C1 segment of cervical spinal cord (tissue), 14 donors: ENCODE data around the gene PROX1.

Source experiments
- DNase-seq, 14 donors: peaks; one replicate each; lab custom pipeline; 2025; lab: John Stamatoyannopoulos, UW

Gene PROX1

GRCh38 chr1:213979751-213980586 lies 7.8 kb upstream of the PROX1 start:
- DNase-seq = no peak

DNA sequence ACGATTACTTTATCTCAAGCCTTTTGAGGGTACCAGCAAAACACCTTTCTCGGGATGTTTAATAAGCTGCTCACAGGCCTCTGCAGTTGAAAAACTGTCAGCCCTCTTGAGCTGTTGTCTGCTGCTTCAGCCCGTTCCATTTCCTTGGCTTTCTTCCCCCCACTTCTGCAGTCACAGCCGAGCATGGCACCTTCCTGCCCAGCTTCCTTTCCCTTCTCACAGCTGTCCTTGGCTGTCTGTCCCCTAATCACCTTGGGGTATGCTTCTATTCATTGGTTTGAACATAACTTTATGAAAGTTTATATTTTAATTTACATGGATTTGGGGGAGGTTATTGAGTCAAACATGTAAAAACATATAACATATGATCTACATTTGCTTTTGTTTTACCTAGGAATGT lies 6.9 kb upstream of the PROX1 start:
- no peak for DNase-seq

- no peak for DNase-seq
Observed at GRCh38 chr1:213982289-213982671, 5.5 kb upstream of the PROX1 start.

DNA sequence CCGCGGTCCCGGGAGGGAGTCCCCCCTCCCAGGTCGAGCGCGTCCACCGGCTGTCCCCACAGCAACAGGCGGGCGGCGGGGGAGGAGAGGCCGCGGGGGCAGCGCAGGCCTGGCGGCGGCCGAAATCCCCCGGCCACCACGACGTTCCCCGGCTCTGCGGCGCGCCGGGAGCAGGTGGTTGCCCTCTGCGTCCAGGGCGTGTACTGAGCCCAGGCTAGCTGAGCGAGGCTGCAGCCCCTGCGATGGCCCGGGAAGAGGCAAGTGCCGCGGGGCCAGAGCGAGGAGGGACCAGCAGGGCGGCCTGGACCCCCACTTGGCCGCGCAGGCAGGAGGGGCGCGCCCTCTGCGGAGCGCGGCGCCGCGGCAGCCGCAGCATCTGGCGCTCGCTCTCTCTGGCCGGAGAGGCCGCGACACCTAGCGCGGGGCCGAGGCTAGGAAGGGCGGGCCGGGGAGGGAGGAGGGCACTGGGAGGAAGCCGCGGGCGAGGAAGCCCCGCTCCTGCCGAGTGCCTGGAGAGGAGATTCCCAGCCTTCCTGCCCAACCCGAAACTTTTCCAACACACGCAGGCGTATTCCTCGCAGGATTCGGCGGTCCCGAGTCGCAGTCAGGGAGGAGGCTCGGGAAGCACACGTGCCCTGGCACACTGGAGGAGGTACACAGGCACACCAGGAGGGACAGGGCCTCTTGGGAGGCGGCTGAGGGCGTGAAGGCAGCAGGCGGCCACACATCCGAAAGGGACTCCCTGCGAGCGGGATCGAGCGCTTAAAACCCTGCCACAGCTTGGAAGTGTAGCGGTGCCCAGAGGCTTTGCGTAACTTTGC lies 4.9 kb upstream of the PROX1 start:
- DNase-seq = peak in 5 of 14 donors; percentile 22 to 57 (median 49)

DNA sequence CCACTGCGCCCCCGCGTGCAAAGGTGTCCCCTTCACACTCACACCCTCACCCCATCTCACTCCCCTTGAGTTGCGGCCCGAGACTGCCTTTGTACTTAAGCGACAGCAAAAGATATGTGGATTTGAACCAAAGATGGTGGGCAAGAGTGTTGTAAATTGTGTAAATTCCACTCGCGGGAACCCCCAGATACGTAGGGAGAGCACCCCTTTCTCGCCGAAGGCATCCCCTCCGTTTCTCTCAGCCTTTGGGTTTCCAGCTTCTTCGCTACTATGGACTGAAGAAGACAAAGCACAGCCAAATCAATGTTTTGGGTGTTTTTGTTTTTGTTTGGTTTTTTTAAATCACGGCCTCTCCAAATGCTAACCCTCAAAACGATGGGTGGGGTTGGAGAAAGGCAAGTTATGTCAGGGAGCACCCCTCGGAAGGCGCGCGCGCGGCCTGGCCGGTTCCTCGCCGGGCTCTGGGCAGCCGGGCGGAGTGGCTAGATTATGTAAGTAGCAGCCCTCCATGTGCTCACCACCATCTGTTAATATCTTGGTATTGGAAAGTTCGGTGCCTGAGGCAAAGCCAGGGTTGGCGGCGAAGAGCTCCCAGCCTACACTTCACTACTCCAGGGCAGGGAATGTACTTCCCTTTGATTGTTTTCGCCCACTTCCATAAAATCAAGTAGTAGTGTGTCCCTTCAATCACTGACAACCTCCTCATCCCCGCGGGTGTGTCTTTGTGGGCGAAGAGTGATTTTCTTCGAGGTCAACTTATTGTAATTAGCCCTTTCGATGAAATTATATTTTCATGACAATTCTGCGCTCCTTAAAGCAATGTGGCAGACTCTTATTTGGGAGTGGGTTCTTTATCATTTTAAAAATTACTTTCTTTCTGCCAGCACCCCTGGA lies 4.0 kb upstream of the PROX1 start:
- DNase-seq = peak in 1 of 14 donors; percentile 69

DNA sequence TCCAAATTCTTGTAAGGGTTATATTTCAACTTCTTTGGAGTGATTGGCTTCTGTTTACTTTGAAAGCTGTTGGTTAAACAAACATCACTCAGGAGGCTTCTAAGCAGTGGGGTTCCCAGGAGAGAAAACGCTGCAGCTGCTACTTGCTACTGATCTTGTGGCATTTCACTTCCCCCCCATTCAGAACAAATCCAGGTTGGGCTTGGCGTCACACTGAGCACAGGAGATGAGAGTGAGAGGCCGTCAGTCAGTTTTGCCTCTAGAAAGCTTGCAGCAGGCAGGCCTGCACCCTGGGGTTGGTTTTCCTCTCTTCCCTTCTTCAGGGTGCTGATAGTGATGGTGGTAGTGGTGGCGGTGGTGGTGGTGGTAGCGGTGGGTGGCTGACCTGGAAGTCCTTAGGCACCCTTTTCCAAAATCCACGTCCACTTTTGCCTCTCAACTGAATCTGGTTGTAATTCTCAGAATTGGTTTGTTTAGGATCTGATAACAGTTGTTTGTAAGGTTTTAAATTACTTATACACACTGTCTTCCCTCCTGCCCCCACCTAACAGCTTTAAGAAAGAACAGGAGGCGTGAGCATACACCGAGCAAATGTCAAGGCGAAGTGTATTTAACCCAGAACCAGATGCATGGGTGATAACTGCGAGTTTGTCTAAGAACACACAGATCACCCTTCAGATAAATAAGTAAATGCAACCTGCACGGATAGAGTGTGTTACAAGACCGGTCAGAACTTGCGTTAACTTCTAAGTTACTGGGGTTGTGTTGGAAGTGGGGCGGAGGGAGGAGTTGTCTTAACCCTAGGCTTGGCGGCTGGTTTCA lies 3.2 kb upstream of the PROX1 start:
- peak in 1 of 14 donors; percentile 17 for DNase-seq

DNA sequence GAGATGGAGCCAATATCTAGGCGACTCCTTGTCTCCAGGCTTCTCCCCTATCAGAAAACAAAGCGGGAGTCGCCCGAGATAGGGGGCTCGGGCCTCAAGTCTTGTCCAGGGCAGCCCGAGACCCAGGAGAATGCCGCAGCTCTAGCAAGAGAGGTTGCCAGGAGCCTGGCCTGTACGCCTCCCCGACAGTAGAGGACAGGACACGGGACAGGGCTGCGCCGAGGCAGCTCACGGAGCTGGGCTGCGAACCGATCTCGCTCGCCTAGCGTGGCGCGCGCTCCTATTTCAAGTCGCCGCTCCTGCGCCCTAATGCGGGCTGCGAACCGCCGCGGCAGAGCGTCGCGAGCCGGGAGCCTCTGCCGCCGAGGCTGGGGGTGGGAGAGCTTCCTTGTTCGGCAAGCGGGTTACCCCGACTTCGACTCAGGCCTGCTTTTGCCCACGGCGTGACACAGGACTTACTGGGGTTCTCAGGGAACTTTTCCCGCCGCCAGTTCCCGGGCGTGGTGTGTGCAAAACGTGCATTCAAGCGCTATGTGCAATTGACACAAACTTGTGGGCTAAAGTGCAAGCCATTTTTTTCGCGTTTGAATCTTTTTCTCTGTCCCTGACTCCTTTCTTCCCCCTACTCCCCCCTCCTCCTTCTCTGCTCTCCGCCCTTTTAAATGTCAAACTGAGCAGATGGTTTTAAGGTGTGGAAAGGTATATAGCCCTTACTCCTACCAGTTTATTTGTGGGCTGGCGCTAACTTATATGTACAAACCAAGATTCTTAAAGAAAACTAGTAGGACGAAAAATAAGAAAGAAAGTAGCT lies 2.4 kb upstream of the PROX1 start:
- DNase-seq = no peak

DNA sequence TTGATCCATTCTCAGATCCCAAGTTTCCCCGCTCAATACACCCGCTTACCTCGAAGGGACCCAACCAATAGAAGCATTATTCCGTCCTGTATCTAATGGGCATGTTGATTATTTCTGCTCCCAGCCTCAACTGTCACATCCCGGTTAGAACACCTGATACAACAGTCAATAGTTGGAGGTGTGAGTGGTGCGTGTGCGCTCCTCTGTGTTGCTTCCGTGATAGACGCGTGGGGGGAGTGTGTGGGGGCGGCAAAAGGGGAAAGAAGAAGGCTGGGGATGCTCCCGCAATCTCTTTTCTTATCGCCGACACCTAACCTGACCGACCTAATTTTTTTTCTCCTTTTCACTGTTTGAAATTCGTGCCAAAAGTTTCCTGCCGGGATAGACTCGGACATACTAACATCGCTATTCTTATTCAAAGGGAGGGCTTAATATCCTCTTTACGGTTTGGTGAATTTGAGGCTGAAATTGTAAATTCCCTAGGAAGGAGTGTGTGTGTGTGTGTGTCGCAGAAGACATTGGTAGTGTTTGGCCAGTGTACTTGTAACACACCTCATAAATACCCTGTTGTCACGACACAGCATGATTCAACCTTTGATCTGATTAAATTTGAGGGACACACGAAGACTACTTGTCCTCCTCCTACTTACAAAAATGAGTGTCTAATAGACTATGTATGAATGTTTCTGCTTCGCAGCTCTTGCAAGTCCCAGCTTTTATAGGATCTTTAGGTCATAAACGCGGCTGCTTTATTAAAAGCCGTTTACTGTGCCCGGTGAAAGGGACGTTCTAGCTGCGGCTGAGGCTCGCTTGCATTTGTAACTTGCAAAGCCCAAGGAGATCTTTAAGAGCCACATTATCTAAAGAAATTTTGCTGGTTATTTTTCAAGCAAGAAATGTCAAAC lies 1.5 kb upstream of the PROX1 start:
- DNase-seq = peak in 1 of 14 donors; percentile 47

DNA sequence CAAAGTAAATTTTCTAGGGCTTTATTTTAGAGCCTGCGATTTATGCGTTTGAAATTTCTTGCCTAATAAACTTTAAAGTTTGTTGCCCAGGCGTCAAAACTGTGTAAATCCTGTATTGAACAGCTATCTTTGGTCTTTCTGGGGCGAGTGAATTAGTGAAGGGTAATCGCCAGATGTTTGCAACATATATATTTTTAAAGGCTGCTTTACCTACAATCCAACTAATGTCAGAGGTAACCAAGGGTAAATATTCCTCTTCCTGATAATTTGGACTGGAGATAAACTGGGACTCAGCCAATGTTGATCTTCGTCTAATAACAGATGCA lies 885 bp upstream of the PROX1 start:
- no peak for DNase-seq

- DNase-seq = peak in 11 of 14 donors; percentile 35 to 91 (median 76)
Observed at GRCh38 chr1:213987422-213987926, 299 bp upstream of the PROX1 start.

DNA sequence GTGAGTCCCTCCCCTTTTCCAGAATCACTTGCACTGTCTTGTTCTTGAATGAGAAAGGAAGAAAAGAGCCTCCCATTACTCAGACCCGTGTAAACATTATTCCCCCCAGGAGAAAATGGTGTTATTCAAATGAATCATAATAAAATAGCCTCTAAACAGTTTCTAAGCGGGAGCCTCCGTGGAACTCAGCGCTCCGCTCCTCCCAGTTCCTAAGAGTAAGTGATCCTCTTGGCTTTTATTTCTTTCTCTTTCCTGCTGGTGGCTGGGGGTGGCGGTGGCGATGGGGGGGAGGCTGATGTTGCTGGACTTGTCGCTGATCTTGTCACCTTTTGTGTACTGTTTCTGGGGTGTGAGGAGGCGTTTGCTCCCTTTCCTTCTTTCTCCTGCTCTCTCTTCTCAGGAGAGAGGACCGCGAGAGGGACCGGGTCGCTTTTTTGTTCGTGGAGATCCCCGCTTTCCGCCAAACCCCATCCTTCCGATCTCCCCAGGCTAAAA lies 781 bp downstream of the PROX1 start:
- DNase-seq = peak in 6 of 14 donors; percentile 33 to 79 (median 62)

GRCh38 chr1:213989002-213989855 lies 1.5 kb downstream of the PROX1 start:
- peak in 7 of 14 donors; percentile 38 to 79 (median 56) for DNase-seq

DNA sequence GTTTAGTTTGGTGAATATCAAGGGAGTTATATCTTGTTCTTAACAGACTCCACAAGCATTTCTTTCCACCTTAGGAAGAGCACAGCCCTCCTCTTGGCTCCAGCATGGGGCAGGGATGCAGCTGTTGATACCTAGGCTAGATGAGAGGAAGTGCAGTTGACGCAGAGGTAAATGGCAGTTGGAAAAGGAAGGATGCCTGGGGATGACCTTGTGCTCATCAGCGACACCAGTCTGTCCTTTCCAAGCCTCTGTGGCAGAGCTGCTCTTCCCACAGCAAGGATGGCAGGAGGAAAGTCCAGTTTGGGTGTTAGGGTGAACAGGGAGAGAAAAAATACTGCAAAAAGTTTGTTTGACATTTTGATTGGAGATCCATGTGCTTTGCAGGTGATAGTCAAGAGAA lies 6.2 kb downstream of the PROX1 start:
- peak in 1 of 14 donors; percentile 23 for DNase-seq

DNA sequence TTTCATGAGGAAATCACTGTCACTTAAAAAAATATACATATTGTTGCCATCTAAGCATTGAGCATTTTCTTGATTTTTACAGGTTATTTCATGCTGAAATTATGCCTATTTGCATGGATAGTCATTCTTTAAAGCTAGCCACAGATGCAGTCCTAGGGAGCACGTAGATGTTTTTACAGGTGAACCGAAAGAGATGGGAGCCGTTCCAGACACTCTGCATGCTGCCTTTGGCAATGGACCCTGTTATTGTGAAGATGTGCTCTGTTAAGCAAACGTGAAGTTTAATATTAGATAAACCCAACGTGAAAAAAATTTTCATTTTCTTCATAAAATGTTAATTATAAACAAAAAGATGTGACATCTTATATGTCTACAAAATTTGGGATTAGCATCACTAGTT lies 7.1 kb downstream of the PROX1 start:
- peak in 1 of 14 donors; percentile 72 for DNase-seq

DNA sequence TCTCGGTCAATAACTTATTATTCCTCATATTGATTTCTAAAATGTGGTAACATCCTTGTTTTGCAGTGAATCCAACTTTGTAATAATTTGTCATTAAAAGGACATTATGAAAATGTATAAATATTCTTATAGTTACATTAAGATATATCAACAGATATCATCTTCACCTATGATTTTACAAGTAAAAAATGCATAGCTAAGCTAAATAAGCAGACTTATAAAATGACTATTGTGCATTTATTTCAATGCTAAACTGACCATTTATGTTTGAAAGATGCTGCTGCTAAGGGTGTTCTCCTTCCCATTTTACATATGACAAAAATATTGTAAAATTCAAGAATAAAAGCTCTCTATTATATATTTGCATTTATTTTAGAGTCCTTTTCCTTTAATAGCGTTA lies 7.8 kb downstream of the PROX1 start:
- no peak for DNase-seq

DNA sequence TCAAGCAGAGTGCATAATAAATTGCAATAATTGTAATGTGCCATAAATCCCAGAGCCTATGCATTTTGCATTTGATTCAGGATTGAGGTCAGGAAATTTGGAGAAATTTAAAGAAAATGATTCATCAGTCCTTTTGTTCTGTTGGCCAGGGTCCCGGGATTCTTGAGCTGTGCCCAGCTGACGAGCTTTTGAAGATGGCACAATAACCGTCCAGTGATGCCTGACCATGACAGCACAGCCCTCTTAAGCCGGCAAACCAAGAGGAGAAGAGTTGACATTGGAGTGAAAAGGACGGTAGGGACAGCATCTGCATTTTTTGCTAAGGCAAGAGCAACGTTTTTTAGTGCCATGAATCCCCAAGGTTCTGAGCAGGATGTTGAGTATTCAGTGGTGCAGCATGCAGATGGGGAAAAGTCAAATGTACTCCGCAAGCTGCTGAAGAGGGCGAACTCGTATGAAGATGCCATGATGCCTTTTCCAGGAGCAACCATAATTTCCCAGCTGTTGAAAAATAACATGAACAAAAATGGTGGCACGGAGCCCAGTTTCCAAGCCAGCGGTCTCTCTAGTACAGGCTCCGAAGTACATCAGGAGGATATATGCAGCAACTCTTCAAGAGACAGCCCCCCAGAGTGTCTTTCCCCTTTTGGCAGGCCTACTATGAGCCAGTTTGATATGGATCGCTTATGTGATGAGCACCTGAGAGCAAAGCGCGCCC lies 8.7 kb downstream of the PROX1 start:
- peak in 7 of 14 donors; percentile 29 to 71 (median 56) for DNase-seq
